Natural killer cell (primary cell): ENCODE measurements around the gene NDUFB6. TPM values are rescaled to one million over a fixed set of nuclear protein-coding genes. Genes with fewer than 3 reads are reported as not detected.
"Not testable (repeated sequence)": the region's sequence is repeated elsewhere in the genome, so short reads cannot be mapped to it uniquely, and the experiment has no call there.

Source experiments
- ATAC-seq, 3 donors: fragments of 150-1000 bp in 2 of 3; fragments of 200-7000 bp in 1 of 3; cut with Tn5 transposase; 1 replicate in 1 of 3; 2 replicates in 2 of 3; pipeline ENCODE4 v1.10.0; 2021; ENCODE audit warnings: mild to moderate bottlenecking in 2 of 3, moderate library complexity in 2 of 3
- DNase-seq, 2 donors: peaks; one replicate each; pipeline versions ENCODE4 v3.0.0 to v3.0.0-alpha.2; 2013 to 2021; ENCODE audit warnings: mixed read lengths in 1 of 2
- H3K27ac ChIP-seq: one replicate; pipeline ENCODE4 v1.5.1; 2013; ENCODE audit warnings: mild to moderate bottlenecking, low read length
- H3K27me3 ChIP-seq: one replicate; pipeline ENCODE4 v1.6.1; 2013; ENCODE audit warnings: low read length; ENCODE audit not compliant: control insufficient read depth, insufficient read depth
- H3K36me3 ChIP-seq: one replicate; pipeline ENCODE4 v1.6.1; 2013; ENCODE audit warnings: low read length; ENCODE audit not compliant: control insufficient read depth, insufficient read depth
- H3K4me1 ChIP-seq: one replicate; pipeline ENCODE4 v1.6.1; 2013; ENCODE audit warnings: low read length; ENCODE audit not compliant: control insufficient read depth, insufficient read depth
- H3K4me3 ChIP-seq: one replicate; pipeline ENCODE4 v1.5.1; 2013; ENCODE audit warnings: low read length
- H3K9me3 ChIP-seq: one replicate; pipeline ENCODE4 v1.6.1; 2013; ENCODE audit warnings: low read length; ENCODE audit not compliant: control insufficient read depth, insufficient read depth
- H3K27ac Mint-ChIP-seq, 2 donors: one replicate each; pipeline ENCODE4 v1.8.0; 2022; ENCODE audit warnings: mild to moderate bottlenecking in 2 of 2, mixed read lengths in 2 of 2, moderate library complexity in 1 of 2
- H3K27me3 Mint-ChIP-seq, 2 donors: one replicate each; pipeline ENCODE4 v1.8.0; 2022; ENCODE audit warnings: low read depth in 2 of 2, mixed read lengths in 2 of 2
- H3K36me3 Mint-ChIP-seq: one replicate; pipeline ENCODE4 v1.8.0; 2022; ENCODE audit warnings: mixed read lengths
- H3K4me1 Mint-ChIP-seq, 2 donors: one replicate each; pipeline ENCODE4 v1.8.0; 2022; ENCODE audit warnings: mixed read lengths in 2 of 2
- H3K4me3 Mint-ChIP-seq: one replicate; pipeline ENCODE4 v1.8.0; 2022; ENCODE audit warnings: mild to moderate bottlenecking, moderate library complexity, mixed read lengths
- H3K9me3 Mint-ChIP-seq, 2 donors: one replicate each; pipeline ENCODE4 v1.8.0; 2022; ENCODE audit warnings: mixed read lengths in 2 of 2
- WGBS: methylation state at CpG from one replicate; pipeline ENCODE4 v1.1.7; 2013; ENCODE audit warnings: missing lambda C conversion rate; ENCODE audit not compliant: insufficient coverage; 5-methylcytosine and 5-hydroxymethylcytosine counted together
- intact Hi-C: fragments of 100-400 bp; cut with micrococcal nuclease; formaldehyde crosslinking; loops from one replicate; pipeline ENCODE4 v1.14.2; 2022
- total RNA-seq, 4 donors: library from RNA; stranded (reverse); fragments of 120-200 nt in 1 of 4; gene quantifications; one replicate each; pipeline versions ENCODE4 v1.2.3 to v1.2.4, GENCODE V29; 2013 to 2022
- TF ChIP-seq, protein P1 (sequence below): fragments of 200-600 bp; IDR thresholded peaks from one replicate; pipeline ENCODE4 v1.8.0; 2022; ENCODE audit warnings: antibody characterized with exemption

Gene NDUFB6
- total RNA-seq, 3 donors from 2014 or later (not counting 1 experiment from before 2014, with no cell fraction given): 12.6 to 14.6 (median 13.3) TPM

DNA sequence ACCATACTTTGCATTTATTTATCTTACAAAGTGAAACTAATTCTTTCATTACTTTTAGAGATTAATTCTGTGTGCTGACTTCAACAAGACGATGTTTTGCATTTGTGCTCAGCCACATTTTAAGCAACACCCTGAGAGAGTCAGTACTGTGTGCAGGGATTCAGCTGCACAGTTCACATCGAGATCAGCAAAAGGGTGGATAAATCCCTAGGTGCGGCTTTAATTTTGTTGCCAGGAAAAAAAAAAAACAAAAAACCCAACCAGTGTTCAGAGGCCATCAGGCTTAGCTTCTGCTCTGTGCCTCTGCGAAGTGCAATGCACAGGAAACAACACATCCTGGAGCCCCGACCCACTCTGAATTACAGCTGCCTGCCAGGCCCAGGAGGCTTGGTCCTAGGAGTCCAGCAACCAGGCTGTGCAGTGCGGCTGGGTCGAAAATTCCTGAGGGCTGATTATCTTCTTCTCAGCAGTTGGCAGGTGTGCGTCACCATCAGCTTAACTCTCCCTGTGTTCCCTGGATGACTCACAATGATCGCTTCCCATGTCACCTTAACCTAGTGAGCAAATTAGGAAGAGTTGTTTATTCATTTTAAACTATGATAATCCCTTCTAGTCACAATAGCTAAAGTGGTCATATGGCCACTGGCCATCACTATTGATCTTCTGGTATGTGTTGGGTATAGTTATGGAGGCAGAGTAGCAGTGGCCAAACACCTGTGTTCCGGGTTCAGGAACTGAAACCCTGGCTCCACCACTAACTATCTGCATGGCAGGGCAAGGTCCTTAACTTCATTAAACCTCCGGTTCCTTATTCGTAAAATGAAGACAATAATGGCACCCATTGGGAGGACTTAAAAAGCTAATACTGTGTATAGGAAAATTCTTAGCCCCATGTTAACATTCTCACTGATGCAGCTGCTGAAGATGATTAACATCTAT, 31.2 kb upstream of the NDUFB6 start:
- DNase-seq: no peak
- TF ChIP-seq, protein P1, sequence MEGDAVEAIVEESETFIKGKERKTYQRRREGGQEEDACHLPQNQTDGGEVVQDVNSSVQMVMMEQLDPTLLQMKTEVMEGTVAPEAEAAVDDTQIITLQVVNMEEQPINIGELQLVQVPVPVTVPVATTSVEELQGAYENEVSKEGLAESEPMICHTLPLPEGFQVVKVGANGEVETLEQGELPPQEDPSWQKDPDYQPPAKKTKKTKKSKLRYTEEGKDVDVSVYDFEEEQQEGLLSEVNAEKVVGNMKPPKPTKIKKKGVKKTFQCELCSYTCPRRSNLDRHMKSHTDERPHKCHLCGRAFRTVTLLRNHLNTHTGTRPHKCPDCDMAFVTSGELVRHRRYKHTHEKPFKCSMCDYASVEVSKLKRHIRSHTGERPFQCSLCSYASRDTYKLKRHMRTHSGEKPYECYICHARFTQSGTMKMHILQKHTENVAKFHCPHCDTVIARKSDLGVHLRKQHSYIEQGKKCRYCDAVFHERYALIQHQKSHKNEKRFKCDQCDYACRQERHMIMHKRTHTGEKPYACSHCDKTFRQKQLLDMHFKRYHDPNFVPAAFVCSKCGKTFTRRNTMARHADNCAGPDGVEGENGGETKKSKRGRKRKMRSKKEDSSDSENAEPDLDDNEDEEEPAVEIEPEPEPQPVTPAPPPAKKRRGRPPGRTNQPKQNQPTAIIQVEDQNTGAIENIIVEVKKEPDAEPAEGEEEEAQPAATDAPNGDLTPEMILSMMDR: no peak
- no peaks in the 10 kb centered on the region for H3K36me3 Mint-ChIP-seq

DNA sequence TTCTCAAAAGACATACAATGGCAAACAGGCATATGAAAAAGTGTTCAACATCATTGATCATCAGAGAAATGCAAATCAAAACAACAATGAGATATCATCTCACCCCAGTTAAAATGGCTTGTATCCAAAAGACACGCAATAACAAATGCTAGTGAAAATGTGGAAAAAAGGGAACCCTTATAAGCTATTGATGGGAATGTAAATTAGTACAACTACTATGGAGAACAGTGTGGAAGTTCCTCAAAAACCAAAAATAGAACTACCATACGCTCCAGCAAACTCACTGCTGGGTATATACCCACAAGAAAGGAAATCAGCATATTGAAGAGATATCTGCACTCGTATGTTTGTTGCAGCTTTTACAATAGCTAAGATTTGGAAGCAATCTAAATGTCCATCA, 26.1 kb upstream of the NDUFB6 start:
- H3K36me3 Mint-ChIP-seq, H3K4me3 Mint-ChIP-seq, ATAC-seq, H3K9me3 ChIP-seq, DNase-seq, H3K4me1 Mint-ChIP-seq, H3K27ac ChIP-seq, H3K27me3 ChIP-seq, H3K36me3 ChIP-seq, H3K9me3 Mint-ChIP-seq, intact Hi-C loops, H3K27ac Mint-ChIP-seq, H3K4me1 ChIP-seq, H3K4me3 ChIP-seq: not testable (repeated sequence)
- WGBS: 13% methylated on average over 2 of the region's 3 CpGs
- H3K27me3 Mint-ChIP-seq: peaks cover 11 to 47% of the 10 kb centered on the region in 2 donors

More for the DNA sequence above, 31.2 kb upstream of the NDUFB6 start:
- Mint-ChIP-seq H3K27me3 (peaks cover 12 to 49% of the 10 kb centered on the region in 2 donors), H3K4me1 (no peaks in the 10 kb centered on the region), H3K27ac (no peak overlapping the region), H3K9me3 (no peaks in the 10 kb centered on the region), H3K4me3 (no peak overlapping the region)
- H3K27me3 ChIP-seq: peaks cover 4% of the 10 kb centered on the region
- no peaks in the 10 kb centered on the region for H3K4me1 ChIP-seq
- no peak overlapping the region for H3K4me3 ChIP-seq
- peak in 1 of 3 donors; percentile 32 for ATAC-seq
- H3K36me3 ChIP-seq: no peaks in the 10 kb centered on the region
- WGBS: 59% methylated on average over 11 of the region's 12 CpGs
- H3K9me3 ChIP-seq: peaks cover 5% of the 10 kb centered on the region
- intact Hi-C loops: no loop called here
- no peak overlapping the region for H3K27ac ChIP-seq

DNA sequence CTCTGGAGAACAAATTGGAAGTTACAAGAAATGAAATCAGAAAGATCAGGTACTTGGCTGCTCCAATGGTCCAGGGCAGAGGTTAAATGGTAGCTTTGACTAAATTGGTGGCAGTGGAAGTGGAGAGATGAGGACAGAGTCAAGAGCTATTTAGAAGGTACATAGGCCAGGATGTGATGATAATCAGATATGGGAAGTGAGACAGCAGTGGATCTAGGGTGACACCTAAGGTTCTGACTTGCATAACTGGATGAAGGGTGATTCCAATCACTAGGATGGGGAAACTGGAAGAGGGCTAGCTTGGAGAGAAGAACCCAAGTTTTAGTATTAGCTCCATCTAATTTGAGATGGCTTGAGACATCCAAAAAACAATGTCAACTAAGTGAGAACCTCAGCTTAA, 24.0 kb upstream of the NDUFB6 start:
- no peak overlapping the region for H3K27ac Mint-ChIP-seq
- DNase-seq (no peak), ATAC-seq (no peak)
- H3K27me3 Mint-ChIP-seq: peaks cover 9 to 41% of the 10 kb centered on the region in 2 donors
- intact Hi-C loops: no loop called here
- no peaks in the 10 kb centered on the region for H3K36me3 Mint-ChIP-seq
- no peak overlapping the region for H3K4me3 Mint-ChIP-seq
- no peaks in the 10 kb centered on the region for H3K4me1 ChIP-seq
- H3K4me1 Mint-ChIP-seq: no peaks in the 10 kb centered on the region
- no peaks in the 10 kb centered on the region for H3K36me3 ChIP-seq
- no peaks in the 10 kb centered on the region for H3K27me3 ChIP-seq
- TF ChIP-seq, protein P1: no peak
- H3K4me3 ChIP-seq: no peak overlapping the region
- no peaks in the 10 kb centered on the region for H3K9me3 ChIP-seq
- no peaks in the 10 kb centered on the region for H3K9me3 Mint-ChIP-seq
- no peak overlapping the region for H3K27ac ChIP-seq

DNA sequence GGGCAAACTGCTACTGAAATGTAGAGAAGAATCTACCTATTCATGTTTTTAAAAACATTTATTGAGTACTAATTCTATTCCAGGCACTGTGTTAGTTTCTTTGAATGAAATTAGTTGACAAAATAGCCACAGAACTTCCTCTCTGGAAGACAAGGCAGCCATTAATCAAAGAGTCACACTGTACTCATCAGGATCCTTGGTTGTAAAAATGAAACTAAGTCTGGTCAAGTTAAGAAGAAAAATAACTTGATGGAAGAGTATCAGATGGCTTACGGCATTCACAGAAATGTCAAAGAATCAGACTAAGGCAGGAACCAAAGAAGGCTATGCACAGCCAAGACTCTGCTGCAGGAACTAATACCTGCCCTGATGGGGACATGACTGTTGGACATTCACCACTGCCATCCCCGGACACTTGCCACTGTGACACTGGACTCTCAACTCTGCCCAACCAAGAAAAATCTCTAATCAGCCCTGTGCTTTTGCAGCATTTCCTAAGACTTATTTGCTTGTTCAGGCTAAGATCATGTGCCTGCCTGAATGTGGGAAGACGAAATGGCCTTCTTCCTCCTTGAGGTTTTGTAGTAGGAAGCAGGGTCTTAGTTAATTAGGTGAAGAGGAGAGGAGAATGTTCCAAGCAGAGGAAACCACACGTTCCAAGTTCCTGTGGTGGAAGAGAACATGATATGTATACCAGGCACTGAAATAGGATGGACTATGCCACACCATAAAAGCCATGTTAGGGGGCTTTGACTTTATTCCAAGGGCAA, 23.3 kb upstream of the NDUFB6 start:
- intact Hi-C loops: no loop called here

More for the DNA sequence above, 23.3 kb upstream of the NDUFB6 start:
- ATAC-seq (no peak), DNase-seq (no peak)
- Mint-ChIP-seq H3K9me3 (no peaks in the 10 kb centered on the region), H3K4me1 (no peaks in the 10 kb centered on the region), H3K27me3 (peaks cover 9 to 48% of the 10 kb centered on the region in 2 donors), H3K27ac (no peak overlapping the region), H3K36me3 (no peaks in the 10 kb centered on the region), H3K4me3 (no peak overlapping the region)
- no peaks in the 10 kb centered on the region for H3K4me1 ChIP-seq
- H3K27me3 ChIP-seq: no peaks in the 10 kb centered on the region
- no peak overlapping the region for H3K27ac ChIP-seq
- no peaks in the 10 kb centered on the region for H3K36me3 ChIP-seq
- WGBS: 40% methylated on average over 4 of the region's 4 CpGs
- no peaks in the 10 kb centered on the region for H3K9me3 ChIP-seq
- no peak overlapping the region for H3K4me3 ChIP-seq
- TF ChIP-seq, protein P1: no peak
